IPS DF 6.9 (cell line): Measurements from ENCODE around the gene SINHCAF.
"Not testable (repeated sequence)": the region's sequence is repeated elsewhere in the genome, so short reads cannot be mapped to it uniquely, and the experiment has no call there.

ENCODE experiments used
- DNase-seq: peaks from one replicate; pipeline ENCODE4 v3.0.0-alpha.2; 2013; ENCODE audit warnings: low read depth, low spot score
- H3K27ac ChIP-seq: one replicate; pipeline ENCODE4 v1.5.1; 2013; ENCODE audit warnings: low read length, control low read depth
- H3K27me3 ChIP-seq: 2 replicates; pipeline ENCODE4 v1.6.1; 2013; ENCODE audit warnings: mild to moderate bottlenecking, low read length; ENCODE audit not compliant: control insufficient read depth, insufficient read depth
- H3K36me3 ChIP-seq: 2 replicates; pipeline ENCODE4 v1.6.1; 2013; ENCODE audit warnings: low read length; ENCODE audit not compliant: control insufficient read depth, insufficient read depth
- H3K4me1 ChIP-seq: 2 replicates; pipeline ENCODE4 v1.6.1; 2013; ENCODE audit warnings: low read length; ENCODE audit not compliant: control insufficient read depth, insufficient read depth
- H3K4me3 ChIP-seq: 2 replicates; pipeline ENCODE4 v1.5.1; 2013; ENCODE audit warnings: mild to moderate bottlenecking, low read length
- H3K9me3 ChIP-seq: 2 replicates; pipeline ENCODE4 v1.6.1; 2013; ENCODE audit warnings: low read length, inconsistent platforms; ENCODE audit not compliant: control insufficient read depth, insufficient read depth
- WGBS: extraction: QIAGEN DNeasy Blood & Tissue Kit; methylation state at CpG from one replicate; pipeline ENCODE4 v1.1.7; 2013; ENCODE audit warnings: mixed read lengths, missing lambda C conversion rate; ENCODE audit not compliant: insufficient read length, insufficient coverage; 5-methylcytosine and 5-hydroxymethylcytosine counted together

Gene SINHCAF

DNA sequence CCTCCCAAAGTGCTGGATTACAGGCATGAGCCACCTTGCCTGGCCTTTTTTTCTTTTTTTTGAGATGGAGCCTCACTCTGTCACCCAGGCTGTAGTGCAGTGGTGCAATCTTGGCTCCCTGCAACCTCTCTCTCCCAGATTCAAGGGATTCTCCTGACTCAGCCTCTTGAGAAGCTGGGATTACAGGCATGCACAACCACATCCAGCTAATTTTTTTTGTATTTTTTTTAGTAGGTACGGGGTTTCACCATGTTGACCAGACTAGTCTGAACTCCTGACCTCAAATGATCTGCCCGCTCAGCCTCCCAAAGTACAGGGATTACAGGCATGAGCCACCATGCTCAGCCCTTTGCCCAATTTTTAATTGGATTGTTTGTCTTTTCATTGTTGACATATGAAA is 58.0 kb downstream of the SINHCAF start:
- DNase-seq, result no peak
- H3K27me3 ChIP-seq, result no peaks in the 10 kb centered on the region
- H3K27ac ChIP-seq, result no peak overlapping the region
- peaks cover 2% of the 10 kb centered on the region for H3K4me1 ChIP-seq
- no peak overlapping the region for H3K4me3 ChIP-seq
- H3K36me3 ChIP-seq, result no peaks in the 10 kb centered on the region
- no CpG with 5 or more reads among the region's 2 CpGs for WGBS
- H3K9me3 ChIP-seq, result no peaks in the 10 kb centered on the region

DNA sequence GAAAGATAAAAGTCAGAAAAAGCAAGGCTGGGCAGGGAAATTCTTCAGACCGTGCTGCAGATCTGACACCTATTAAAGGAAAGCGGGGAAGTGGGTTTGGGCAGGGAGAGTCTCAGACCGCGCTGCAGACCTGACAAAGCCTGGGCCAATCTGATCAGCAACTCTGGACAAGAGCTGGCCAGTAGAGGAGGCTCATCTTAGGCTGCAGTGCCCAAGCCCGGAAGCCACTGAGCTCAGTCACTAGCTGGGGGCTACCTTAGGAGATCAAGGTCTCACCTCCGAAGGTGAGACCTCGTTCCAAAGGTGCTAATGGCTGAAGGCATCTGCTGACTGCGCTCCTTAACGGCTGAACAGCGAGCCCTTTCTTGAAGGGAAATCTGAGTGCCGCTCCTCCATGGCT is 60.2 kb downstream of the SINHCAF start:
- Histone ChIP-seq H3K36me3 (no peaks in the 10 kb centered on the region), H3K27ac (no peak overlapping the region), H3K4me3 (no peak overlapping the region), H3K4me1 (peaks cover 2% of the 10 kb centered on the region), H3K9me3 (no peaks in the 10 kb centered on the region; the same call in 1 of the 2 replicates), H3K27me3 (no peaks in the 10 kb centered on the region)
- no peak for DNase-seq
- WGBS, result no CpG with 5 or more reads among the region's 11 CpGs

DNA sequence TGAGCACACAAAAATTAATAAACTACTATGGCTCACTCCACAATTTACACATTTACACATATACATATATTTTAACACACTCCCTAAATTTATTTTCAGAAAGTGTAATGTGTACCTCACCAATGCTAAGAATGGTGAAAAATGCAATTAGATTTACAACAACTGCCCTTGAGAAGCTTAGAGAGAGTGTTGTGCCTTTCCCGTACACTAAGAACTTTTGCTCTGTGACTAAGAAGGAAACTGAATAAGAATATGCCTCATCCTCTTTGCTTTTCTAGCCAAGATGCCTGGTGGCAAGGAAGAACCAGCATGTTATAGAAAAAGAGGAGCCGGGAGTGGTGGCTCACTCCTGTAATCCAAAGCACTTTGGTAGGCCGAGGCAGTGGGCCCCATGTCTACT is 62.3 kb downstream of the SINHCAF start:
- no peaks in the 10 kb centered on the region for H3K36me3 ChIP-seq
- WGBS, result no CpG with 5 or more reads among the region's 3 CpGs

DNA sequence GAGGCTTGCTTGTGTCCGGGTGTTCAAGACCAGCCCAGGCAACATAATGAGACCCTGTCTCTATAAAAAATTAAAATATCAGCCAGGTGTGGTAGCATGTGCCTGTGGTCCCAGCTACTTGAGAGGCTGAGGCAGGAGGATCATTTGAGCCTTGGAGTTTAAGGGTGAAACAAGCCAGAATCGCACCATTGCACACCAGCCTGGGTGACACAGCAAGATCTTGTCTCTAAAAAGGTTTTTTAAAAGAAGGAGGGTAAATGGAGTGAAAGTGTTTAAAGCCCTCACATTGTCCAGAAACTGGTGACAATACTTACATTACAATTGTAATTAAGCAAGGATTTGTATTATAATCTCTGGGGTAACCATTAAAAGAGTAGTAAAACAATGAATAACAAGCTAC is 64.2 kb downstream of the SINHCAF start:
- WGBS, result no CpG with 5 or more reads among the region's 2 CpGs

More for the DNA sequence above, 62.3 kb downstream of the SINHCAF start:
- no peaks in the 10 kb centered on the region; the same call in 1 of the 2 replicates for H3K9me3 ChIP-seq
- no peak overlapping the region for H3K27ac ChIP-seq
- H3K27me3 ChIP-seq, result no peaks in the 10 kb centered on the region
- no peak for DNase-seq
- peaks cover 2% of the 10 kb centered on the region for H3K4me1 ChIP-seq
- H3K4me3 ChIP-seq, result no peak overlapping the region

DNA sequence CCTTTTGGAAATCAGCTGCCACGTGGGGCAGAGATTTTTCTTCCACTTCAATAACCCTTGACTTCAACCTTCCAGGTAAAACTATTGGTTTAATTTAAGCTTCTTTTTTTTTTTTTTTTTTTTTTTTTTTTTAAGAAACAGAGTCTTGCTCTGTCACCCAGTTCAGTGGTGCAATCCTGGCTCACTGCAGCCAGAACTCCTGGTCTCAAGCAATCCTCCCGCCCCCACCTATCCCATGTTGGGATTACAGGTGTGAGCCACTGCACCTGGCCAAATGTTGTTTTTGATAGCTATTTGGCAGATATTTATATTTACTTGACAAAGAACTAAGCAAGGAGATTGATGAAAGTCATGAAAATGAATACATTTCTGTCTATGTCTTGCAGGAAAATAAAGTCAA is 65.1 kb downstream of the SINHCAF start:
- Histone ChIP-seq H3K9me3 (no peaks in the 10 kb centered on the region; the same call in 1 of the 2 replicates), H3K27ac (no peak overlapping the region), H3K4me1 (peaks cover 1% of the 10 kb centered on the region), H3K27me3 (no peaks in the 10 kb centered on the region), H3K4me3 (no peak overlapping the region), H3K36me3 (no peaks in the 10 kb centered on the region)
- no peak for DNase-seq
- no CpG with 5 or more reads among the region's 2 CpGs for WGBS

More for the DNA sequence above, 64.2 kb downstream of the SINHCAF start:
- Histone ChIP-seq H3K9me3 (no peaks in the 10 kb centered on the region; the same call in 1 of the 2 replicates), H3K27me3 (no peaks in the 10 kb centered on the region), H3K27ac (no peak overlapping the region), H3K4me3 (no peak overlapping the region), H3K36me3 (no peaks in the 10 kb centered on the region), H3K4me1 (peaks cover 2% of the 10 kb centered on the region)
- no peak for DNase-seq

DNA sequence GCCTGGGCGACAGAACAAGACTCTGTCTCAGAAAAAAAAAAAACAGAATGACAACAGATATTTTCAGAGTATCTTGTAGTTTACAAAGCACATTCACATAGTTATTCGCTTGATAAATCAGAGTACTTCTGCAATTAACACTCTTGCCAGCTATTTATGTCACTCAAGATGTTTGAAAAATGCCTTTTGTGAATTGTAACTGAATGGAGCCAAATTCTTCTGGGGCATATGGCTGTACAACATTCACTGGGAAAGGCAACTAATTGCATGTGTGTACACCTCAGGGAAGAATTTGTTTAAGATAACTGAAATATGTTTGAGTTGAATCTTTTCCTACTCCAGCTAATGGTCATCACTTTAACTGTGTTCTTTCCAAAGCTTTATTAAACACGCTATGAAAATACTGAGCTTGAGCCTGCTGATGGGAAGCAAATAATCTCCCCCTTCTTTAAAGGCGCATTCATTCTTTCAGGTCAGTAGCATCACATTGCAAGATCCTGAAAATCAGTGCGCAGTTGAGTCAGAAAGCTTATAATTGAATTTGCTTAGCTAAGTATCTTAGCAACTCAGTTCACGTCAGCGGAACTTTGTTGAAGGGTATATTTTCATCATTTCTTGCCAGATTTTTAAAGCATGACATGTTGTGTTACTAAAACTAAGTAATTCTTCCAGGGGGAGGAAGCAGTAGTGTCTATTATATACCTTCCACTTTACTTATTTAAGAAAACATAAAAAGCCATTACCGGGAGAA is 66.6 kb downstream of the SINHCAF start:
- H3K4me3 ChIP-seq, result no peak overlapping the region
- no CpG with 5 or more reads among the region's 8 CpGs for WGBS
- no peaks in the 10 kb centered on the region; the same call in 1 of the 2 replicates for H3K9me3 ChIP-seq
- no peaks in the 10 kb centered on the region for H3K27me3 ChIP-seq
- H3K4me1 ChIP-seq, result no peaks in the 10 kb centered on the region; the same call in 1 of the 2 replicates
- DNase-seq, result no peak
- H3K36me3 ChIP-seq, result no peaks in the 10 kb centered on the region
- H3K27ac ChIP-seq, result no peak overlapping the region

DNA sequence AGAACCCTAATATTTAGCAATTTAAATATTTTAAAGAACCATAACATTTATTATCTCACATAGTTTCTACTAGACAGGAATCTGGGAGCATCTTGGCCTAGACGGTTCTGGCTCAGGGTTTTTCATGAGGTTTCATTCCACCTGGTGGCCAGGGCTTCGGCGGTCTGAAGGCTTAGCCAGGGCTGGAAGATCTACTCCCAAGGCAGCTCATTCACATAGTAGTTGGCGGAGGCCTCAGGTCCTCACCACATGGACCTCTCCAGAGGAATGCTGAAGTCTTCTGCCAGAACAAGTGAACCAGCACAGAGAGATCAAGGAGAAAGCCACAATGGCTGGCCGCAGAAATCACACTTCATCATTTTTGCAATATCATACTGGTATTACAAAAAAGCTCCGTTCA is 68.2 kb downstream of the SINHCAF start:
- no CpG with 5 or more reads among the region's 6 CpGs for WGBS
- Histone ChIP-seq H3K4me1 (no peaks in the 10 kb centered on the region), H3K36me3 (no peaks in the 10 kb centered on the region), H3K27me3 (no peaks in the 10 kb centered on the region), H3K4me3 (no peak overlapping the region), H3K27ac (no peak overlapping the region), H3K9me3 (no peaks in the 10 kb centered on the region)
- no peak for DNase-seq

DNA sequence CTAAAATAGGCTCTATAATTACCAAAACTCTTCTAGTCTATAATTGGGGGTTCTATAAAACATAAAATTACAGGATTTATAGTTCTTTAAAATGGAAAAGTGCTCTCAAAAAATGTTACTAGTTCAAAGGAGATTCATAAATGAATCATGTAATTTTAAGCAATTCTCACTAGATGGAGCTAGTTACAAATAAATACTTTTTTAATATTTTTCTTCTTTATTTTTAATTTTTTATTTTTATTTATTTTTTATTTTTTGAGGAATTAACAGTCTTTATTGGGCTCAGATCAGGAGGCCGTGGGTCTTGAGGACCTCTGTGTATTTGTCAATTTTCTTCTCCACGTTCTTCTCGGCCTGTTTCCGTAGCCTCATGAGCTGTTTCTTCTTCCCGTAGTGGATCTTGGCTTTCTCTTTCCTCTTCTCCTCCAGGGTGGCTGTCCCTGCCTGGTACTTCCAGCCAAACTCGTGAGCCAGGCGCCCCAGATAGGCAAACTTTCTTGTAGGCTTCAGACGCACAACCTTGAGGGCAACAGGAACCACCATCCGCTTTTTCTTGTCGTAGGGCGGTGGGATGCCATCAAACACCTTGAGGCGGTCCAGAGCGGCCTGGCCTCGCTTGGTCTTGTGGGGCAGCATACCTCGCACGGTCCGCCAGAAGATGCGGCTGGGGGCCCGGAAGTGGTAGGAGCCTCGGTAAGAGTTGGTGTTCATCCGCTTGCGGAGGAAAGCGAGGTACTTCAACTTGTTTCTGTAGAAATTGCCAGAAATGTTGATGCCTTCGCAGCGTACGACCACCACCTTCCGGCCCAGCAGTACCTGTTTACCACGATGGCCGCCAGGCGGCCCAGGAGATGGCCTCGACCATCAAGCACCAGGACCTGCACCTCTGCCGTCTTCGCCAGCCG is 74.0 kb downstream of the SINHCAF start:
- no CpG with 5 or more reads among the region's 34 CpGs for WGBS
- not testable (repeated sequence) for H3K9me3 ChIP-seq, H3K27me3 ChIP-seq, H3K4me3 ChIP-seq, H3K4me1 ChIP-seq, H3K27ac ChIP-seq, DNase-seq, H3K36me3 ChIP-seq

DNA sequence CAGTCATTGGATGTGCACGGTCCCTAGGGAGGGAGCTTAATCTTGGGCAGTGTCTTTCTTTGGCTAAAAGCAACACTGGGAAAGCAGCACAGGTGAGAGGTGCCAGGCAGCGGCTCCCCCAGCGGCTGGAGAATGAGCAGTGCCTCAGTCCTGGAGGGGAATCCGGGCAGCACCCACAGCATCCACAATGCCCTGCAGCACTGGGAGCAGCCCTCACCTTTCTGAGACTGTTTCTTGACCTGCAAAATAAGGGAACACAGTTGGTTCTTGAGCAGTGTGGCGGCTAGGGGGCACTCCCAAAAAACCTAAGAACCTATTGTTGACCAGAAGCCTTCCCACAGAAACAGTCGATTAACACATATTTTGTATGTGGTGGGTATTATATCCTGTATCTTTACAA is 75.8 kb downstream of the SINHCAF start:
- WGBS, result no CpG with 5 or more reads among the region's 6 CpGs
- no peaks in the 10 kb centered on the region for H3K4me1 ChIP-seq
- no peaks in the 10 kb centered on the region for H3K36me3 ChIP-seq
- no peak overlapping the region for H3K4me3 ChIP-seq
- no peaks in the 10 kb centered on the region for H3K9me3 ChIP-seq
- no peak overlapping the region for H3K27ac ChIP-seq
- no peaks in the 10 kb centered on the region for H3K27me3 ChIP-seq
- no peak for DNase-seq

DNA sequence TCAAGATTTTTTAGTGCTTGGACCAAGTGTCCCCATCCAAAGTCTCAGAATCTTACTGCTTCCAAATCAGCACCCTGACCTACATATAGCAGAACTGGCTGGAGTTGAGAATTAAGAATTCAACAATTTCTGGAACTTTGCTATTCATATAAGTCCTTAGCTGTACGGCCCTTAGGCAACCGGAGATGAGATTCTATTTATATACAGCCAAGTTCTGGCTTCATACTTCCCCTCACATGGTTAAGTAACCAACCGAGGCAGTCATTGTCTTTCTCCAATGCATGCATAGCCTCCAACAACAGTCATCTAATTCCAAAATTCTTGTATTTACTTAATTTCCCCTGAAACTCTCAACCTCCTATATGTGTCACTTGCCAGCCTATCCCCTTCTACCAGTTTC is 76.6 kb downstream of the SINHCAF start:
- no peaks in the 10 kb centered on the region for H3K27me3 ChIP-seq
- no CpG with 5 or more reads among the region's 3 CpGs for WGBS
- no peak for DNase-seq
- H3K36me3 ChIP-seq, result no peaks in the 10 kb centered on the region
- H3K4me1 ChIP-seq, result no peaks in the 10 kb centered on the region
- H3K27ac ChIP-seq, result no peak overlapping the region
- H3K9me3 ChIP-seq, result no peaks in the 10 kb centered on the region
- H3K4me3 ChIP-seq, result no peak overlapping the region
